ENCODE data around the gene RNF20.

GRCh38 chr9:101543098-101543735 is 9.6 kb downstream of the RNF20 start:
- no peak for TF ChIP-seq CTCF (IDR thresholded peaks at IDR 0.05; ENCODE audit: low read depth, low read length, missing input control)
- TF ChIP-seq SP1 (IDR thresholded peaks at IDR 0.05), result no peak
- no peak for TF ChIP-seq TAF1 (conservative IDR thresholded peaks at IDR 0.05)
- TF ChIP-seq RAD21 (IDR thresholded peaks at IDR 0.05), result no peak
- no peak for TF ChIP-seq YY1 (IDR thresholded peaks at IDR 0.05)
- TF ChIP-seq ZBTB33 (IDR thresholded peaks at IDR 0.05), result no peak
- TF ChIP-seq NR2F2 (IDR thresholded peaks at IDR 0.05), result no peak
- TF ChIP-seq GABPA (IDR thresholded peaks at IDR 0.05 in 1 of 2, conservative IDR thresholded peaks at IDR 0.05 in 1 of 2), result no peak
- no peak for TF ChIP-seq REST (IDR thresholded peaks at IDR 0.05)
- no peak for TF ChIP-seq JUND (IDR thresholded peaks at IDR 0.05)
- TF ChIP-seq MAX (IDR thresholded peaks at IDR 0.05), result no peak
